ENCODE data around the gene SSTR5.

DNA sequence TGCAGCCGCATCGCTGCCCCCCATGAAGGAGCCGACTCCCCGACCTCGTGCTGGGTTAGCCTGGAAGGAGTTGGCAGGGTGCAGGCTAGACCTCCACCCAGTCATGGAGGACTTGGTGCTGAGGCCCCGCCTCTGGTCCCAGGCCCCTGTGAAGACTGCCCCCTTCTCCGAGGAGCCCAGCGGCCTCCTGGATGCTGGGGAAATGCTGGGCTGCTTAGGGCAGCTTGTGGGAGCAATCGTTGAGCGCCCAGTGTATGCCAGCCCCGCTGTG is 1.8 kb downstream of the SSTR5 start:
- TF ChIP-seq TAF1 (IDR thresholded peaks at IDR 0.05; ENCODE audit: borderline replicate concordance, insufficient read depth, low read length) (no peak), FOXP2 (optimal IDR thresholded peaks at IDR 0.05; ENCODE audit: borderline replicate concordance, extremely low read depth, extremely low read length, insufficient read depth) (no peak), POLR2AphosphoS5 (IDR thresholded peaks at IDR 0.05; ENCODE audit: low read depth, low read length) (no peak)

All from PFSK-1 (cell line).